WTC11 (cell line): ENCODE data around the gene SIGLEC15. TPM values are rescaled to one million over a fixed set of nuclear protein-coding genes. Genes with fewer than 3 reads are reported as not detected.

ENCODE experiments used
- ATAC-seq: fragments of 200-7000 bp; cut with Tn5 transposase; 2 replicates; pipeline ENCODE4 v1.10.0; 2021; ENCODE audit warnings: mild to moderate bottlenecking, moderate library complexity
- CTCF ChIA-PET: fragments of 300-600 bp; sonication (Branson Sonifier 250); formaldehyde crosslinking; loops from one replicate; lab custom pipeline; 2021; ENCODE audit warnings: antibody characterized with exemption; lab: Charles Lee
- POLR2A ChIA-PET: fragments of 350-600 bp; sonication (Branson Sonifier 250); formaldehyde crosslinking; loops from one replicate; lab custom pipeline; 2021; ENCODE audit warnings: antibody characterized with exemption; lab: Charles Lee
- DNase-seq: peaks from one replicate; pipeline ENCODE4 v3.0.0; 2021; ENCODE audit warnings: low spot score
- H3K27ac Mint-ChIP-seq: 2 replicates; pipeline ENCODE4 v1.8.0; 2021; ENCODE audit warnings: mixed read lengths
- H3K27me3 Mint-ChIP-seq: 2 replicates; pipeline ENCODE4 v1.8.0; 2021; ENCODE audit warnings: low read depth, mild to moderate bottlenecking, moderate library complexity, mixed read lengths
- H3K36me3 Mint-ChIP-seq: 2 replicates; pipeline ENCODE4 v1.8.0; 2021; ENCODE audit warnings: mixed read lengths
- H3K4me1 Mint-ChIP-seq: 2 replicates; pipeline ENCODE4 v1.8.0; 2022; ENCODE audit warnings: mixed read lengths
- H3K4me3 Mint-ChIP-seq: 2 replicates; pipeline ENCODE4 v1.8.0; 2021; ENCODE audit warnings: mild to moderate bottlenecking, moderate library complexity, mixed read lengths
- H3K9me3 Mint-ChIP-seq: 2 replicates; pipeline ENCODE4 v1.8.0; 2021; ENCODE audit warnings: mixed read lengths
- CBFB ChIP-seq: sonication (generic); formaldehyde crosslinking; IDR thresholded peaks from 2 replicates; pipeline ENCODE4 v1.8.1; 2022; ENCODE audit warnings: mild to moderate bottlenecking, low read depth, missing genetic modification reagents
- E2F4 ChIP-seq: sonication (generic); formaldehyde crosslinking; IDR thresholded peaks from 2 replicates; pipeline ENCODE4 v1.8.1; 2022; ENCODE audit warnings: low read depth, mild to moderate bottlenecking, moderate library complexity, missing genetic modification reagents, borderline replicate concordance
- FOXJ3 ChIP-seq: sonication (generic); formaldehyde crosslinking; IDR thresholded peaks from 2 replicates; pipeline ENCODE4 v1.9.0; 2021; ENCODE audit warnings: missing genetic modification reagents, mild to moderate bottlenecking, borderline replicate concordance
- FOXP1 ChIP-seq: sonication (generic); formaldehyde crosslinking; IDR thresholded peaks from 2 replicates; pipeline ENCODE4 v1.8.0; 2022; ENCODE audit warnings: missing genetic modification reagents, mild to moderate bottlenecking, moderate library complexity, borderline replicate concordance
- HMGA2 ChIP-seq: fragments of 250-450 bp; sonication (Bioruptor Pico); IDR thresholded peaks from 2 replicates; pipeline ENCODE4 v1.4.0; 2021; ENCODE audit warnings: mild to moderate bottlenecking, moderate library complexity
- JAZF1 ChIP-seq: fragments of 250-450 bp; sonication (Bioruptor Pico); IDR thresholded peaks from 2 replicates; pipeline ENCODE4 v1.9.0; 2021; ENCODE audit warnings: moderate library complexity, mild to moderate bottlenecking, inconsistent platforms
- MXD4 ChIP-seq: fragments of 250-450 bp; sonication (Bioruptor Pico); IDR thresholded peaks from 2 replicates; pipeline ENCODE4 v1.8.0; 2021; ENCODE audit warnings: mild to moderate bottlenecking, moderate library complexity, borderline replicate concordance
- NR3C1 ChIP-seq: sonication (generic); formaldehyde crosslinking; conservative IDR thresholded peaks from 2 replicates; pipeline ENCODE4 v1.8.1; 2023; ENCODE audit warnings: low read depth, mild to moderate bottlenecking, missing genetic modification reagents
- ZBTB21 ChIP-seq: sonication (generic); formaldehyde crosslinking; IDR thresholded peaks from 2 replicates; pipeline ENCODE4 v1.8.1; 2023; ENCODE audit warnings: mild to moderate bottlenecking, missing genetic modification reagents, borderline replicate concordance
- ZNF219 ChIP-seq: sonication (generic); formaldehyde crosslinking; IDR thresholded peaks from 2 replicates; pipeline ENCODE4 v1.8.0; 2023; ENCODE audit warnings: missing genetic modification reagents, mild to moderate bottlenecking, borderline replicate concordance
- ZNF263 ChIP-seq: sonication (generic); formaldehyde crosslinking; IDR thresholded peaks from 2 replicates; pipeline ENCODE4 v1.8.1; 2022; ENCODE audit warnings: low read depth, mild to moderate bottlenecking, moderate library complexity, missing genetic modification reagents
- ZNF416 ChIP-seq: fragments of 250-450 bp; sonication (Bioruptor Pico); IDR thresholded peaks from 2 replicates; pipeline ENCODE4 v1.9.0; 2021; ENCODE audit warnings: mild to moderate bottlenecking, inconsistent platforms
- ZNF423 ChIP-seq: fragments of 250-450 bp; sonication (Bioruptor Pico); IDR thresholded peaks from 2 replicates; pipeline ENCODE4 v2.1.2; 2022; ENCODE audit warnings: mild to moderate bottlenecking, moderate library complexity
- ZSCAN18 ChIP-seq: fragments of 250-450 bp; sonication (Bioruptor Pico); IDR thresholded peaks from 2 replicates; pipeline ENCODE4 v2.1.2; 2022; ENCODE audit warnings: mild to moderate bottlenecking, moderate library complexity
- total RNA-seq: library from RNA; stranded (reverse); gene quantifications from 3 replicates; pipeline ENCODE4 v1.2.3, GENCODE V29; 2021
- TF ChIP-seq, protein P1 (sequence below): sonication (generic); formaldehyde crosslinking; IDR thresholded peaks from 2 replicates; pipeline ENCODE4 v1.8.1; 2023; ENCODE audit warnings: mild to moderate bottlenecking, missing genetic modification reagents, borderline replicate concordance
- TF ChIP-seq, protein P2 (sequence below): sonication (generic); formaldehyde crosslinking; IDR thresholded peaks from 2 replicates; pipeline ENCODE4 v1.8.1; 2022; ENCODE audit warnings: missing genetic modification reagents, borderline replicate concordance
- TF ChIP-seq, protein P3 (sequence below): fragments of 250-450 bp; sonication (Bioruptor Pico); IDR thresholded peaks from 2 replicates; pipeline ENCODE4 v1.9.0; 2021; ENCODE audit warnings: mild to moderate bottlenecking, borderline replicate concordance

SIGLEC15 gene
- total RNA-seq, 1 experiment from 2014 or later, result not detected

DNA sequence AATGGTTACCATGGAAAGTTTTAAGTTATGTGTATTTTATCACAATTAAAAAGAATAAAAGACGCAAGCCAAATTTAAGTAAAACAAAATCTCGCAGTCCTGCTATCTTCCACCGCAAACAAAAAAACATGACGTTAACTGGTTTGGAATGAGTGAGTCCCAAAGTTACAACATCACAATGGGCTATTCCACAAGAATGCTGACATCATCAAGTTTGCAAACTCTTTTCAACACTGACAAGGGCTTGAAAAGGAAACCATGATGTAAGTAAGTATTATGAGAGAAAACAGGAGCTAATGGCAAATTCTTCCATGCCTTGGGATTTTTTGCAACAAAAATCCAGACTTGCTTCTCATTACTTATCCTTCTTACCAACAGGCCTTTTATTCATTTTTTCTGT is 31.1 kb downstream of the SIGLEC15 start (continued):
- TF ChIP-seq FOXP1 (CRISPR knock-in tag) (no peak), CBFB (no peak), ZNF416 (CRISPR knock-in tag) (no peak)
- TF ChIP-seq, protein P1, sequence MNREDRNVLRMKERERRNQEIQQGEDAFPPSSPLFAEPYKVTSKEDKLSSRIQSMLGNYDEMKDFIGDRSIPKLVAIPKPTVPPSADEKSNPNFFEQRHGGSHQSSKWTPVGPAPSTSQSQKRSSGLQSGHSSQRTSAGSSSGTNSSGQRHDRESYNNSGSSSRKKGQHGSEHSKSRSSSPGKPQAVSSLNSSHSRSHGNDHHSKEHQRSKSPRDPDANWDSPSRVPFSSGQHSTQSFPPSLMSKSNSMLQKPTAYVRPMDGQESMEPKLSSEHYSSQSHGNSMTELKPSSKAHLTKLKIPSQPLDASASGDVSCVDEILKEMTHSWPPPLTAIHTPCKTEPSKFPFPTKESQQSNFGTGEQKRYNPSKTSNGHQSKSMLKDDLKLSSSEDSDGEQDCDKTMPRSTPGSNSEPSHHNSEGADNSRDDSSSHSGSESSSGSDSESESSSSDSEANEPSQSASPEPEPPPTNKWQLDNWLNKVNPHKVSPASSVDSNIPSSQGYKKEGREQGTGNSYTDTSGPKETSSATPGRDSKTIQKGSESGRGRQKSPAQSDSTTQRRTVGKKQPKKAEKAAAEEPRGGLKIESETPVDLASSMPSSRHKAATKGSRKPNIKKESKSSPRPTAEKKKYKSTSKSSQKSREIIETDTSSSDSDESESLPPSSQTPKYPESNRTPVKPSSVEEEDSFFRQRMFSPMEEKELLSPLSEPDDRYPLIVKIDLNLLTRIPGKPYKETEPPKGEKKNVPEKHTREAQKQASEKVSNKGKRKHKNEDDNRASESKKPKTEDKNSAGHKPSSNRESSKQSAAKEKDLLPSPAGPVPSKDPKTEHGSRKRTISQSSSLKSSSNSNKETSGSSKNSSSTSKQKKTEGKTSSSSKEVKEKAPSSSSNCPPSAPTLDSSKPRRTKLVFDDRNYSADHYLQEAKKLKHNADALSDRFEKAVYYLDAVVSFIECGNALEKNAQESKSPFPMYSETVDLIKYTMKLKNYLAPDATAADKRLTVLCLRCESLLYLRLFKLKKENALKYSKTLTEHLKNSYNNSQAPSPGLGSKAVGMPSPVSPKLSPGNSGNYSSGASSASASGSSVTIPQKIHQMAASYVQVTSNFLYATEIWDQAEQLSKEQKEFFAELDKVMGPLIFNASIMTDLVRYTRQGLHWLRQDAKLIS (CRISPR knock-in tag), result no peak

- POLR2A ChIA-PET, result no interaction called here
- no peaks in the 10 kb centered on the region for H3K9me3 Mint-ChIP-seq
- TF ChIP-seq ZBTB21 (CRISPR knock-in tag), result no peak
- no peaks in the 10 kb centered on the region for H3K27me3 Mint-ChIP-seq
- CTCF ChIA-PET, result interaction anchor here (1.8 kb wide), 1 partner anchor 20 kb away, joined by 4 read pairs; no protein-coding TSS in a partner anchor
- H3K27ac Mint-ChIP-seq, result no peak overlapping the region
- H3K4me1 Mint-ChIP-seq, result 0 out of 2 replicates have a peak, but pooled peaks cover 2% of the 10 kb centered on the region
- no peak for ATAC-seq
- no peak overlapping the region for H3K4me3 Mint-ChIP-seq
- DNase-seq, result no peak
- peaks cover 53% of the 10 kb centered on the region for H3K36me3 Mint-ChIP-seq
Measured at GRCh38 chr18:45859334-45859733, 33.9 kb downstream of the SIGLEC15 start.

- H3K27ac Mint-ChIP-seq, result no peak overlapping the region
- peaks cover 57% of the 10 kb centered on the region for H3K36me3 Mint-ChIP-seq
Measured at GRCh38 chr18:45860492-45860891, 35.0 kb downstream of the SIGLEC15 start.

GRCh38 chr18:45860971-45861370 is 35.5 kb downstream of the SIGLEC15 start:
- no peaks in the 10 kb centered on the region for H3K4me1 Mint-ChIP-seq
- ChIA-PET POLR2A (no interaction called here), CTCF (no interaction called here)
- no peak for DNase-seq
- no peaks in the 10 kb centered on the region for H3K9me3 Mint-ChIP-seq
- peaks cover 57% of the 10 kb centered on the region for H3K36me3 Mint-ChIP-seq
- H3K27ac Mint-ChIP-seq, result no peak overlapping the region
- ATAC-seq, result no peak
- no peaks in the 10 kb centered on the region for H3K27me3 Mint-ChIP-seq
- H3K4me3 Mint-ChIP-seq, result no peak overlapping the region
- TF ChIP-seq ZSCAN18 (CRISPR knock-in tag), result no peak
- no peak for TF ChIP-seq E2F4 (CRISPR knock-in tag)
- TF ChIP-seq NR3C1 (CRISPR knock-in tag), result no peak
- TF ChIP-seq FOXJ3 (CRISPR knock-in tag), result no peak
- TF ChIP-seq ZNF263 (CRISPR knock-in tag), result no peak
- TF ChIP-seq ZNF219, result no peak
- TF ChIP-seq, protein P2, sequence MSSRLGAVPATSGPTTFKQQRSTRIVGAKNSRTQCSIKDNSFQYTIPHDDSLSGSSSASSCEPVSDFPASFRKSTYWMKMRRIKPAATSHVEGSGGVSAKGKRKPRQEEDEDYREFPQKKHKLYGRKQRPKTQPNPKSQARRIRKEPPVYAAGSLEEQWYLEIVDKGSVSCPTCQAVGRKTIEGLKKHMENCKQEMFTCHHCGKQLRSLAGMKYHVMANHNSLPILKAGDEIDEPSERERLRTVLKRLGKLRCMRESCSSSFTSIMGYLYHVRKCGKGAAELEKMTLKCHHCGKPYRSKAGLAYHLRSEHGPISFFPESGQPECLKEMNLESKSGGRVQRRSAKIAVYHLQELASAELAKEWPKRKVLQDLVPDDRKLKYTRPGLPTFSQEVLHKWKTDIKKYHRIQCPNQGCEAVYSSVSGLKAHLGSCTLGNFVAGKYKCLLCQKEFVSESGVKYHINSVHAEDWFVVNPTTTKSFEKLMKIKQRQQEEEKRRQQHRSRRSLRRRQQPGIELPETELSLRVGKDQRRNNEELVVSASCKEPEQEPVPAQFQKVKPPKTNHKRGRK (CRISPR knock-in tag), result no peak
- TF ChIP-seq HMGA2 (CRISPR knock-in tag), result no peak
- no peak for TF ChIP-seq JAZF1 (CRISPR knock-in tag)
- no peak for TF ChIP-seq ZNF423 (CRISPR knock-in tag)

More at GRCh38 chr18:45860492-45860891, 35.0 kb downstream of the SIGLEC15 start:
- Mint-ChIP-seq H3K4me3 (no peak overlapping the region), H3K9me3 (no peaks in the 10 kb centered on the region), H3K27me3 (no peaks in the 10 kb centered on the region), H3K4me1 (no peaks in the 10 kb centered on the region)
- TF ChIP-seq MXD4 (CRISPR knock-in tag), result no peak
- TF ChIP-seq, protein P3, sequence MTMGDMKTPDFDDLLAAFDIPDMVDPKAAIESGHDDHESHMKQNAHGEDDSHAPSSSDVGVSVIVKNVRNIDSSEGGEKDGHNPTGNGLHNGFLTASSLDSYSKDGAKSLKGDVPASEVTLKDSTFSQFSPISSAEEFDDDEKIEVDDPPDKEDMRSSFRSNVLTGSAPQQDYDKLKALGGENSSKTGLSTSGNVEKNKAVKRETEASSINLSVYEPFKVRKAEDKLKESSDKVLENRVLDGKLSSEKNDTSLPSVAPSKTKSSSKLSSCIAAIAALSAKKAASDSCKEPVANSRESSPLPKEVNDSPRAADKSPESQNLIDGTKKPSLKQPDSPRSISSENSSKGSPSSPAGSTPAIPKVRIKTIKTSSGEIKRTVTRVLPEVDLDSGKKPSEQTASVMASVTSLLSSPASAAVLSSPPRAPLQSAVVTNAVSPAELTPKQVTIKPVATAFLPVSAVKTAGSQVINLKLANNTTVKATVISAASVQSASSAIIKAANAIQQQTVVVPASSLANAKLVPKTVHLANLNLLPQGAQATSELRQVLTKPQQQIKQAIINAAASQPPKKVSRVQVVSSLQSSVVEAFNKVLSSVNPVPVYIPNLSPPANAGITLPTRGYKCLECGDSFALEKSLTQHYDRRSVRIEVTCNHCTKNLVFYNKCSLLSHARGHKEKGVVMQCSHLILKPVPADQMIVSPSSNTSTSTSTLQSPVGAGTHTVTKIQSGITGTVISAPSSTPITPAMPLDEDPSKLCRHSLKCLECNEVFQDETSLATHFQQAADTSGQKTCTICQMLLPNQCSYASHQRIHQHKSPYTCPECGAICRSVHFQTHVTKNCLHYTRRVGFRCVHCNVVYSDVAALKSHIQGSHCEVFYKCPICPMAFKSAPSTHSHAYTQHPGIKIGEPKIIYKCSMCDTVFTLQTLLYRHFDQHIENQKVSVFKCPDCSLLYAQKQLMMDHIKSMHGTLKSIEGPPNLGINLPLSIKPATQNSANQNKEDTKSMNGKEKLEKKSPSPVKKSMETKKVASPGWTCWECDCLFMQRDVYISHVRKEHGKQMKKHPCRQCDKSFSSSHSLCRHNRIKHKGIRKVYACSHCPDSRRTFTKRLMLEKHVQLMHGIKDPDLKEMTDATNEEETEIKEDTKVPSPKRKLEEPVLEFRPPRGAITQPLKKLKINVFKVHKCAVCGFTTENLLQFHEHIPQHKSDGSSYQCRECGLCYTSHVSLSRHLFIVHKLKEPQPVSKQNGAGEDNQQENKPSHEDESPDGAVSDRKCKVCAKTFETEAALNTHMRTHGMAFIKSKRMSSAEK (CRISPR knock-in tag), result no peak
- ChIA-PET POLR2A (no interaction called here), CTCF (no interaction called here)
- ATAC-seq (no peak), DNase-seq (no peak)
